HG03095 (cell line): Measurements from ENCODE around the gene IFT88.

ENCODE experiments used
- ATAC-seq: cut with Tn5 transposase; IDR thresholded peaks from one replicate; pipeline ENCODE4 v1.9.1; 2021; ENCODE audit warnings: moderate library complexity; ENCODE audit not compliant: unreplicated experiment

Gene IFT88

DNA sequence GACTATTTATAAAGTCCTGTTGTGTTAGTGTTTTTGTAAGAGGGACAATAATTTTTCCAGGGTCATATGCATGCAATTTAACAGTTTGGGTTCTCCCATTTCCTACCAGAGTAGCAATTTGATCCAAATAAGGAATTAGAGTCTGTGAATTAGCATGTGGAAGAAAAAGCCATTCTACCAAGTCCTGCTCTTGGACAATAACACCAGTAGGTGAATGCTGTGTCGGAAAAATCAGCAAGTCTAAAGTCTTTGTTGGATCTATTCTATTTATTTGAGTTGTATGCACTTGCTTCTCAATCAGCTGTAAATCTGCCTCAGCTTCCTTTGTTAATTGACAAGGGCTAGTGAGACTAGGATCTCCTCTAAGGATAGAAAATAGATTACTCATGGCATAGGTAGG lies 115.1 kb downstream of the IFT88 start:
- no peak for ATAC-seq

DNA sequence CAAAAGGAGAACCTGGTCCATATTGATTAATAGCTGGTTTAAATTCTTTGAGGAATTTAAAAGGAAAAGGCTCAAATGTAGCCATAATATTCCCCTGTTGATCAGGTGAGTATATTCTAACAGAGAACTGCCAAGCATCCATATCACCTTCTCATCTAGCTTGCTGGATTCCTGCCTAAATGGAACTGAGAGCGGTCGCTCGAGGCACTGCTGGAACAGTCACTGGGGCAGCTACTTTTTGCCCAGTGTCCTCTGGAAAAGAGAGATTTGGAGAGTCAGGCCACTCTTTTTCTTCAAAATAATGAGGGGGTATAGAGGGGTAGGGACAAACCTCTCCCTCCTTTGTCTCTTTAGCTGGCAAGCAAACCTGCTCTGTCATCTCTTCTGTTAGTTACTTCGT lies 117.1 kb downstream of the IFT88 start:
- ATAC-seq = no peak

DNA sequence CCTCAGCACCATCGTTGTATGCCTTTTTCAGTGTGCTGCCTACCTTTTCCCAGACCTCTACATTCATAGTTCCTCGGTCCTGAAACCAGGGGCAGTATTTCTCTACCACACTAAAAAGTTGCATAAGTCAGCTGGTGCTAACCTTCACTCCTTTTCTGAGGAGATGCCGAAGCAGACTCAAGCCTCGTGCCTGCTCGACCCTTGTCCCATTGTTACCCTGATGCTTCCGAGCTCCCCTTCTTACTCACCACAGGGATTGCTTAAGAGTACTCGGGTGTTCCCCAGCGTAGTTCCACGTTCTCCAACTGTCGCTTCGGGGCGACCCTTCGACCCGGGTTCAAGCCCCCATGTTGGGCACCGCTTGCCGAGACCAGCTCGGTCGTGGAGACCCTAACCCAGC lies 117.6 kb downstream of the IFT88 start:
- no peak for ATAC-seq

DNA sequence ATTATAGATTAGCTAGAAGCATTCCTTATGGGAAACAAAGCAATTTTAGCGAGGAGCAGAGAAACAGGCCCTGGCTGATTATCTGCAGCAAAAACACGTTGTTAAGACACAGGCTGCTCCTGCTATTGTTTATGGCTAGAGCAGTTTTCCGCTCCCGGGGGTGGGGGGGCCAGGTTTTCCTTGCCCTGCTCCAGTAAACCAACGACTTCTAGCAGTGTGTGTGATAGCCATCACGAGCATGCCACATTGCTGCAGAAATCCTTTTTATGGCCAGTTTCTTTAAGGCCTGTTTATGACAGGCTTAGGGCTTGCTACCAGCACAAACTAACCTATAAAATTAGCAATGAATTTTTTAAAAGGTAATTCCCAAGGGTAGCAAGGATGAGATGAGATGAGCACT lies 118.1 kb downstream of the IFT88 start:
- no peak for ATAC-seq

DNA sequence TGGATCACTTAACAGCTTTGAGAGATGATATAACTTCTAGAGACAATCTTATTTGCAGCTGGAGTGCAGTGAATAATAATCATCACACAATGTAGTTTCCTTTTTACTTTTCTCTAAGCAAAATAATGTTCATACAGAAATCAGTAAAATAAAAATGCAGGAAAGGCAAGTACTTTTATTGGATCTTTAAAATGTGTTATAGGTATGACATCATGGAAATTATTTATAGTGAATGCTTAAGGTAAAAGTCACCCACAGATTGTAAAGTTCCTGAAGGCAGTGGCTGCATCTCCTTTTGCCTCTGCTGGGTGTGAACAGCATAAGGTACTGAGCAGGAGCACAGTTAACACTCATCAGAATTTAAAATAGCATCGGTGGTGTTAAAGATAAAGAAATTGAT lies 119.2 kb downstream of the IFT88 start:
- ATAC-seq = no peak

DNA sequence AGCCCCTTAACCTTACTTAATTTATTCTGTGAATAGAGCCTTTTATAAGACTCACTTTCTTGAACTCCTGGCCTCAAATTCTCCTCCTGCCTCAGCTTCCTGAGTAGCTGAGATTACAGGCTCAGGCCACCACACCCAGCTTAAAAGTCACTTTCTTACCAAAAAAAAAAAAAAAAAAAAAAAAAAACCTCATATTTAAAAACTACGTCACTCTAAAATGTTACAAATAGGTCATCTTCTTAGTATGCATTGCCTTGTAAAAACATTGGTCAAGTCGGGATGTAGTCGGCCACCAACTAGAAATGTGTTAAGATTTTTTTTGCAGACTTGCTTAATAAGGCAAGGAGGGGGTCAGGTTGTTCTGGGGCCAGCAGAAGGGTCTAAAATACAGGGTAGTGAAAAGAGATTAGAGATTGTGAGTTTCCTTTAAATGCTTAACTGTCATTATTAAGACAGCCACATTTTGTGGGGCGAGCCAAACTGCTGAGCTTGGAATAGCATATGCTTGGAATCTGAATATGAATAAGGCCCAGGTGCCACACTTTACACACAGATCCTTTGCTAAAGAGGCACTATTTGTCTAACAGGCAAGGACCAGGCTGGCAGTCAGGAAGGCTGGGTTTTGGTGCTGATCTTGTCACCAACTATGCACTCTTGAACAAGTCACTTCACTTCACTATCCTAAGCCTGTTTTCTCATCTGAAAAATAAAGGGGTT lies 120.1 kb downstream of the IFT88 start:
- no peak for ATAC-seq

DNA sequence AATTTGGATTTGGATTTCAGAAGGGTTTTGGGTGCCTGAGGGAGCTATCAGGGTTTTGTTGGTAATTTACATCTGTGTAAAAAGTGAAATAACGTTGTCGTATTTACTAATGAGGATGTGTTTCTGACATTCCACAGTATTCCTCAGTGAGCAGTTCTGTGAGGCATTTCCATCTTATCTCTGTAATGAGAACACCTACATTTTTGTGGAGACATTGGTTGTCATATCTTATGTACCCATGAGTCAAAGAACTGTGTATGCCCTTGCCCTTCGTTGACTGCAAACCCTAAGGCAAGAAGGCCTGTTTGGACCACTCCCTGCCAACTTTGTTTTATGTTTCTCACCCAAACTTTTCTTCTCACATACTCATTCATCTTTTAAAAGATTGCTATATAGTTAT lies 122.3 kb downstream of the IFT88 start:
- ATAC-seq = no peak

DNA sequence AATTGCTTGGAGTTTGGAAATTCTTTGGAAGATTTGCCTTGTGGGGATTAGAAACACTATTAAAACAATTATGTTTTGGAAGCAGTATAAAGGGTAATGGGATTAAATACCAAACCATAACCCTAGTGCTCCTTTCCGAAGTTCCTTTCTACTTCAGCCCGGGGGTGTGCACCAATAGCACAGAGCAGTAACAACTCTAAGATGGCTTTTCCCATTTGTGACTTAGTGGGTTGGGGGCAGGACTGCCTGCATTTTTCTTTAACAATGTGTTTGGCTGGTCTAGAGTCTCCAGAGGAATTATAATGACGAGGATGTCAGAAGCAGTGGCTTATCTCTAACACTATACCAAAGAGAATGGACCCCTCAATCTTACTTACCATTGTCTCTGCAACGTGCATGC lies 124.7 kb downstream of the IFT88 start:
- ATAC-seq = no peak

DNA sequence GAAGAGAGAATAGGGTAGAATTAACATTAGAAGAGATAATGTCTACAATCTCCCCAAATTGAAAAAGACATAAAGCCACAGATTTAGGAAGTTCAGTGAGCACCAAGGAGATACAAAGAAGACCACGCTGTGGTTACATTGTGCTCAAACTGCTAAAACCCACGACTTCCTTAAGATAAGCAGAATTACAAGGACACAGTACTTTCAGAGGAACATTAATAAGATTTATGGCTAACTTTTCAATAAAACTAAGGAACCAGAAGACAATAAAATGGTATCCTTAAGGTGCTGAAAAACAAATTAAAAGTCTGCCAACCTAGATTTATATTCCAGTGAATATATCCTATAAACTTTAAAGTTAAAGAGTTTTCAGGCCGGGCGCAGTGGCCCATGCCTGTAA lies 129.1 kb downstream of the IFT88 start:
- ATAC-seq = no peak

DNA sequence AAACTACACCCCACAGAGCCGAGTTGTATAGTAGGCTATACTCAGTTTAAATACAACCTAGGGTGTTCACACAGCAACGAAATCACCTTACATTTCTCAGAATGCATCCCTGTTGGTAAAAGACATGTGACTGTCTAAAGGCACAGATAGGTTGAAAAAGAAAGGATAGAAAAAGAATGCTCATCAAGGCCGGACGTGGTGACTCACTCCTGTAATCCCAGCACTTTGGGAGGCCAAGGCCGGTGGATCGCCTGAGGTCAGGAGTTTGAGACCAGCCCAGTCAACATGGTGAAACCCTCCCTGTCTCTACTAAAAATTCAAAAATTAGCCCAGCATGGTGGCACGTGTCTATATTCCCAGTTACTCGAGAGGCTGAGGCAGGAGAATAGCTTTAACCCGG lies 132.8 kb downstream of the IFT88 start:
- ATAC-seq = no peak

DNA sequence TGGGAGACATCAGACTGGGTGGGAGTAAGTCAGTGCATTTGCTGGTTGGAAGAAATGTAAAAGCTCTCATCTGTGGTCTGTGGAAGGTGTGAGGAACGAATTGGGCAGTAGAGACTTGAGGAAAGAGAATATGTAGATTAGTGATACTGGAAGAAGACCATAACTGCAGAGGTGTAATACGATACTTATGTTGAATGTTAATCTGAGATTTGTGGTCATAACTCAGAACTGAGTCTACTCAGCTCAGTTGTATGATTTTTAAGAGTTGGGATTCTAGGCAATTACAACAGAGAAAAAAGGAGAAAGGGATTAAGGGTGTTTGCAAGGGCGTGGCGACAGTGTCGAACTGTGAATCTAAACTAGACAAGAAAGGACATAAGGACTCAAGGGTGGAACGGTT lies 133.3 kb downstream of the IFT88 start:
- no peak for ATAC-seq

DNA sequence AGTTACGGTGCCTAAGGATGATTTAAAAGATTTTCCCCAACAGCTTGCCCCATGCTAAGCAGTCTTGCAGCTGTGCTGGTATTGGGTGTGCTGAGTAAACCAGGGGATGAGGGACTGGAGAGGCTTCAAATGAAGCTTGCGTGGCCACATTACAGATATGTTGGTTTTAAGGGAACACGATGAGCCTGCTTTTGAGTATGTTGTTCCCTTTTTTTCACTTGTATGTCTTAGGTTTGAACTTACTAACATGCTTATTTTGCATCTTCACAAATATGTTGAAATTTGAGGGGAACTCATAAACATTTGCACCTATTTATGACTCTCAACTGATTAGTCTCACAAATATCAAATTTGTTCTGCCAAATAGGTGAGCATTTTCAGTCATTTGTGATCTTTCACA lies 134.5 kb downstream of the IFT88 start:
- ATAC-seq = no peak

DNA sequence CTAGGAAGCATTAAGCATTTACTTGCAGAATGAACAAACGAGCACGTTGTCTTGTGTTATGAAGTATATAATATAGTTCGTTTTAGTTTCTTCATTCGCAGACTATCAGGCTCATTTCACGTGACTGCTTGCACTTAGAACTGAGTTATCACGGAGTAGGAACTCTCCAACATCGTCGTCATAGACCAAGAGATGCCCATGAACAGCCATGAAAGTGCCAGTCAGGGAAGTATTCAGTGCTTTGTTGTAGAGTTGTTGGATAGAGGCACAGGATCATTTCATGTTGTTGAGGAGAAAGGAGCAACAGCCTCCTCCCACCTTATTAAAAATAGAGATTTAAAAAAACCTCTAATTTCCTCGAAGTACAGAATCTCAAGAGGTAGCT lies 135.6 kb downstream of the IFT88 start:
- no peak for ATAC-seq

DNA sequence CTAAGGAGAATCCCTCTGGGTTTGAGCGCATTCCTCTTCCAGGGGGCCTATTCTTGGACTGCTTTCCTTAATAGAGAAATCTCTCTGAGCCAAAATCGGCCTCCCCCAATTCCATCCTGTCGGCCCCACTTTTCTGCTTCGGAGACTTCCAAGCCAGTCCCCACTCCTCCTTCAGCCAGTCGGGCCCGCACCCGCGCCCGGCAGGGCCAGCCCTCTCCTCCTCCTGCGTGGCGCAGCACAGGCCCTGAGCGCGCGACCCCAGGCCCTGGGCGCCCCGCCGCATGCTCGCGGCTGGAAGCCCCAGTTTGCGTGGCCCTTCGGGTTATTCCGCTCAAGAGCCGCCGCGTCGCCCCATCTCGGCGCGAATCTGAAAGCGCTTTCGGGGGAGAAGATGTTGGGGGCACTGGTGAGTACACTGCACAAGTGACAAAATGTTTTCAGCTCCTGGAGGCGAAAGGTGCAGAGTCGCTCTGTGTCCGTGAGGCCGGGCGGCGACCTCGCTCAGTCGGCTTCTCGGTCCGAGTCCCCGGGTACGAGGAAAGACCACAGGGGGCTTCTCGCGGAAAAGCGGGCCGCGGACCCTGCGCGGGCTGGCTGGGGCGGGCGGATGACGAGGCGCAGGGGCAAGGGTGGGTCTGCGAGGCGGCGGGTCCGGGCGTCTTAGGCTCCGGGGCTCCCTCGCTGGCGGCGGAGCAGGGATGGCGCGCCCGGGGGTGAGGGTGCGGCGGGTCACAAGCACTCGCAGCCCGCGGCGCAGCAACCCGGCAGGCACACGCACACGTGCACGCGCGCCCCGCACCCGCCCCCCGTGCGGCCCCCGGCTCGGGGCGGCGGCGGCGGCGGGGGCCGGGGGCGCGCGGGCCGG lies 136.2 kb downstream of the IFT88 start, which contains the start of gene IL17D:
Gene IL17D, plus strand, starts transcription at position 785 of the 865 bp plus-strand sequence. CDS start 303 bp downstream, outside the sequence.
- ATAC-seq = peak; percentile 20

DNA sequence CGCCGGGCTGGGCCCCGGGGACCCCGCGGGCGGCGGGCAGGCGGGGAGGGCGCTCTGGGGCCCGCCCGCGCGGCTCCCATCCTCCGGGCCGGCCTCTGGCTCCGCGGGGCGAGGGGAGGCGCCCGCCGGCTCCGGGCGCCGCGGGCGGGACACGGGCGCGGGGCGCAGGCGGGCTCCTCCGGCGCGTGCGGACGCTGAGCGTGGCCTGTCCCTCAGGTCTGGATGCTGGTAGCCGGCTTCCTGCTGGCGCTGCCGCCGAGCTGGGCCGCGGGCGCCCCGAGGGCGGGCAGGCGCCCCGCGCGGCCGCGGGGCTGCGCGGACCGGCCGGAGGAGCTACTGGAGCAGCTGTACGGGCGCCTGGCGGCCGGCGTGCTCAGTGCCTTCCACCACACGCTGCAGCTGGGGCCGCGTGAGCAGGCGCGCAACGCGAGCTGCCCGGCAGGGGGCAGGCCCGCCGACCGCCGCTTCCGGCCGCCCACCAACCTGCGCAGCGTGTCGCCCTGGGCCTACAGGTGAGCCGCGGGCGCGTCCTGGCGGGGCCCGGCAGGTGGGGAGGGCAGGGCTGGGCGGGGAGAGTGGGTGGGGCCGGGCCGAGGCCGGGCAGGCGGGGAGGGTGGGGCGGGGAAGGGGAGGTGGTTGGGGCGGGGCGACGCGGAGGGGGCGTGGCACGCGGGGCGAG lies 137.0 kb downstream of the IFT88 start:
- peak; percentile 91 for ATAC-seq

DNA sequence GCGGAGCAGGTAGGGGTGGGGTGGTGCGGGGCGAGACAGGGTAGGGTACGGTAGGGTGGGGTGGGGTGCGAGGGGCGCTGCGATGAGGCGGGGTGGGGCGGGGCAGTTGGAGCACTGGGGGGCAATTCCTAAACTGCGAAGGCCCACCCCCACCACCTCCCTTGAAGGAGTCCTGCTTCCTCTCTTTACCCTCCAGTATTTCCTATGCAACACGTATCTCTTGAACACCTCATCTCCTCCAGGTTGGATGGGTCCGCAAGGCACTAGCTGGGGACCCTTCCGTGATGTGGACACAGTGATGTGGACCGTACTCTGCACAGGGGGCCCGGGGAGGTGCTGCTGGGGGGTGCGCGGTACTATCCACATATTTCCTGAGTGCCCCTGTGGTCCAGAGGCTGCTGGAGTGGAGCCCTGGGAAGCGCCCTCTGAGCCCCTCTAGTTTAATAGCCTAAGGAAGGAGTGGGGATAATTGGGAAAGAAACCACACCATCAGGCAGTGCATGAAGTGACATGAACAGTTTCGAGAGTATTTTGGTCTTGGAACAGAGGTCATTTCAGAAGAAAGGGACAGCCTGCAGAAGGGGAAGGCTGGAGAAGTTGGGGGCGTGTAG lies 137.6 kb downstream of the IFT88 start:
- no peak for ATAC-seq

DNA sequence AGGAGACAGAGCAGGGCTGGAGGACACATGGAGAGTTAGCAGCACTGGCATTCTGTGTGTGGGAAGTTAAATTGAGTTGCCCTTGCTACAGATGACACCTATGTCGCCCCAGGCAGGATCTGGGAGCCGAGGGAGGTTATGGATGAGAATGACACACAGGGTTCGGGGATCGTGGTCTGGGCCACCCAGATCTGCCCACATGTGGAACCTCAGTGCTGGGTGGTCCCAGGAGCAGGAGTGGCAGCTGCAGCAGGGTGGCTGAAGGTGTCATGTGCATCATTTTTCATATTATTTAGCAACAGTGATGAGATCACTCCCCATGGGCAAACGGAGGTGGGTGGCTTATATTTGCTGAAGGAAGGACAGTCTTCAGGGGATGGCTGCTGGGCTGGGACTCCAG lies 139.7 kb downstream of the IFT88 start:
- no peak for ATAC-seq

DNA sequence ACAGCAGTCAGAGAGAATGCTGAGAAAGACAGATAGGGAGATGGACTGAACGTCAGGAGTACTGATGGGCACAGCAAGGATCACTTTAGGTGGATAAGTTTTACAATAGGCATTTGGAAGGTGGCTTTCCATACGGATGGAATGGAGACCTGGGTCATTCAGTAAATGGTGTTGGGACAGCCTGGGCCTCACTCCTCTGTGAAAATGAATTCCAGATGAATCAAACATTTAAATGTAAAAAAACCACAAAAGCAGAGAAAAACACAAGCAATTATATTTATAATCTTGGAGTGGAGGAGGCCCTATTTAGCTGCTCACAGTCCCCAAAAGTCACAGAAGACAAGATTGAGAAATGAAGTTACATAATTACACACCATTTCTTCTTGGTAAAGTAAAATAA lies 141.3 kb downstream of the IFT88 start:
- ATAC-seq = no peak

DNA sequence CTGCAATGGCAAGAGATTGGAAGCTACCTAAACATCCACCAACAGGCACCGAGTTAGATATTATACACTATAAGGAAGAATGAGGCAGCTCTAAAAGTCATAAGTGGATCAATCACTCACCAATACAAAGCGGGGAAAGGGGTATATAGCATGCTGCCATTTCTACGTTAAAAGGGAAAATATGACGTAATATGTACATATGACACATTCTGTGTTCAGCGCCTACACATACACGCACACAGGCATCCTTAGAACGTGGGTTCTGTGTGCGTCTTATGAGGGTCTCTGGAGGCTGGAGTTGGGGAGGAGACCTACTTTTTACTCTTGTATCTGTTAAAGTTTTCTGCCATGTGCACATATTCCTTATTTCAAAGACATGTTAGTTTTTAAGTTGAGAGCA lies 142.4 kb downstream of the IFT88 start:
- no peak for ATAC-seq

DNA sequence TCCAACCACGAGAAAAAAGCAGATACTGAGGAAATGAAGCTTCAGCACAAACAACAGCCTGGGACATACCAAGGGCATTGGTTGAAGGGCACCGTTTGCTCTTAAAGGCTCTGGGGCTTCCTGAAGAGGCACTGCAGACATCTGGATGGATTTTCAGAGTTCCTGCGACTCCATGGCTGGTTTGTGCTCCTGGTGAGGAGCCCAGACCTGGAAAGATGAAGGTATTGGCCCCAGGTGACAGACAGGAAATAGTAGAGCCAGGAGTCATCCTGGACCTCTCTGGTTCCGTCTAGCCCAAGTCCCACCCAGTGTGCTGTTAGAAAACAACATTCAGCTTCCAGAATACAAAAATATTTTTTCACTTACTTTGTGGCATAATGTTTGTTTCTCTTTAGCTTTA lies 142.8 kb downstream of the IFT88 start:
- no peak for ATAC-seq

DNA sequence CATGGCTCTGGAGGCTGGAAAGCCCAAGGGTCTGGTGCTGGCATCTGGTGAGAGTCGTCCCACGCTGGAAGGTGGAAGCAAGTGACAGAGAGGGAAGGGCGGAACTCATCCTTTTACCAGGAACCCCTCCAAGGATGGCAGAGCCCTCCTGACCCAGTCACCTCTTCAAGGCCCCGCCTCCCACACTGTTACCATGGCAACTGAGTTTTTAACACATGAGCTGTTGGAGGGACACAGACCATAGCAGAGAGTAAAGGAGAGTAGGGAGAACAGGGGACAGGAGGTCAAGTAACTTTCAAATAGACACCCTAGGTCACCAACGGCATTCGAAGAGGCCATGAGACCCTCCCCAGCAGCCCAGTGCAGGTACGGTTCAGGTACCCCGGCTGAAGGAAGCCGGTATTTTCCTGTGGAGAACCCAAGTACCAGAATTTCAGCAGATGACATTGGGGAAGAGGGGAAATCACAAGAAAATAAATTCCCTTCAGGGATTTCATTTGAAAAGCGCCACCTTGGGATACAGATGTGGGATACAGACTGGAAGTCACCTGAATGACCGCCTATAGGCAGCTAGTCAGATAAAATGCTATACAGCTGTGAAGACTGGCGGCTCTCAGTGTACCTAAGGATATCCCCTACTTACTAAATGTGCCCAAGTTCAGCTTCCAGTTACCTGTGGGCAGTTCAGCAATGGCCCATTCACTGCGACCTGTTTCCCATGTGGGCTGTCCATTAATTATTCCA lies 144.5 kb downstream of the IFT88 start:
- no peak for ATAC-seq
